GM21381 (cell line): ENCODE measurements around the gene SLC9A9.
"Not testable (repeated sequence)": the region's sequence is repeated elsewhere in the genome, so short reads cannot be mapped to it uniquely, and the experiment has no call there.

Source experiments
- ATAC-seq: cut with Tn5 transposase; IDR thresholded peaks from one replicate; pipeline ENCODE4 v1.9.1; 2021; ENCODE audit warnings: mild to moderate bottlenecking, moderate library complexity; ENCODE audit not compliant: unreplicated experiment

The SLC9A9 gene

GRCh38 chr3:143698682-143699303 is 149.5 kb downstream of the SLC9A9 start:
- no peak for ATAC-seq

GRCh38 chr3:143697975-143698374 is 150.3 kb downstream of the SLC9A9 start:
- no peak for ATAC-seq

- not testable (repeated sequence) for ATAC-seq
These were observed 152.9 kb downstream of the SLC9A9 start for GRCh38 chr3:143695333-143695732.

GRCh38 chr3:143693506-143693905 is 154.8 kb downstream of the SLC9A9 start:
- ATAC-seq: no peak

- no peak for ATAC-seq
These were observed 161.6 kb downstream of the SLC9A9 start for GRCh38 chr3:143686638-143687197.

- no peak for ATAC-seq
These were observed 162.8 kb downstream of the SLC9A9 start for GRCh38 chr3:143685491-143685890.

- ATAC-seq: no peak
These were observed 170.8 kb downstream of the SLC9A9 start for GRCh38 chr3:143677430-143677829.

- ATAC-seq: no peak
These were observed 171.5 kb downstream of the SLC9A9 start for GRCh38 chr3:143676747-143677146.

GRCh38 chr3:143676021-143676420 is 172.2 kb downstream of the SLC9A9 start:
- no peak for ATAC-seq

- peak; percentile 71 for ATAC-seq
These were observed 173.9 kb downstream of the SLC9A9 start for GRCh38 chr3:143674100-143674968.

- no peak for ATAC-seq
These were observed 175.7 kb downstream of the SLC9A9 start for GRCh38 chr3:143672396-143673165.

- ATAC-seq: no peak
These were observed 176.6 kb downstream of the SLC9A9 start for GRCh38 chr3:143671626-143672025.

- ATAC-seq: peak; percentile 89
These were observed 179.1 kb downstream of the SLC9A9 start for GRCh38 chr3:143668924-143669790.

- no peak for ATAC-seq
These were observed 179.9 kb downstream of the SLC9A9 start for GRCh38 chr3:143668385-143668784.

- ATAC-seq: no peak
These were observed 186.6 kb downstream of the SLC9A9 start for GRCh38 chr3:143661677-143662076.

- ATAC-seq: no peak
These were observed 189.4 kb downstream of the SLC9A9 start for GRCh38 chr3:143658861-143659260.

GRCh38 chr3:143658116-143658515 is 190.2 kb downstream of the SLC9A9 start:
- ATAC-seq: no peak

GRCh38 chr3:143657391-143657790 is 190.9 kb downstream of the SLC9A9 start:
- ATAC-seq: no peak

GRCh38 chr3:143654906-143655305 is 193.4 kb downstream of the SLC9A9 start:
- ATAC-seq: no peak

- ATAC-seq: no peak
These were observed 194.3 kb downstream of the SLC9A9 start for GRCh38 chr3:143653935-143654334.
